HG03175 (cell line): ENCODE data around the gene BPIFB2.

Source experiments
- ATAC-seq: cut with Tn5 transposase; IDR thresholded peaks from one replicate; pipeline ENCODE4 v1.9.1; 2021; ENCODE audit warnings: mild to moderate bottlenecking, moderate library complexity; ENCODE audit not compliant: unreplicated experiment

Gene BPIFB2

GRCh38 chr20:33065785-33066184 is 58.3 kb downstream of the BPIFB2 start:
- no peak for ATAC-seq

- no peak for ATAC-seq
Observed at GRCh38 chr20:33067806-33068205, 60.3 kb downstream of the BPIFB2 start.

GRCh38 chr20:33068251-33068939 is 60.9 kb downstream of the BPIFB2 start:
- no peak for ATAC-seq

DNA sequence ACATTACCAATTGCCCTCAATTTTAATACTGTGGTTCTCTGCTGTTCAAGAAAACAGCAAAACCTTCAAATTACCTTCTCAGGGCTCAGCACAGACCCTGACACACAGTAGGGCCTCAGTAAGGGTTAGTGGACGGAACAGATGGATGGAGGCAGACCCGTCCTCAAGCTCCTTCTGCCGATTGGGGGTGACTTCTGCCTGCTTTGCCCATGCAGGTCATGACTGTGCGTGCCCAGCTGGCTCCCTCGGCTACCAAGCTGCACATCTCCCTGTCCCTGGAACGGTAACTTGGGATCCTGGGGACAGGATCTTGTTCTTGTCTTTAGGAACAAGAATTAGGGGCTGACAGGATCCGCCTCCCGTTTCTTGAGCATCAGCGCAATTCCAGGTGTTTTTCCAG is 62.2 kb downstream of the BPIFB2 start:
- no peak for ATAC-seq

DNA sequence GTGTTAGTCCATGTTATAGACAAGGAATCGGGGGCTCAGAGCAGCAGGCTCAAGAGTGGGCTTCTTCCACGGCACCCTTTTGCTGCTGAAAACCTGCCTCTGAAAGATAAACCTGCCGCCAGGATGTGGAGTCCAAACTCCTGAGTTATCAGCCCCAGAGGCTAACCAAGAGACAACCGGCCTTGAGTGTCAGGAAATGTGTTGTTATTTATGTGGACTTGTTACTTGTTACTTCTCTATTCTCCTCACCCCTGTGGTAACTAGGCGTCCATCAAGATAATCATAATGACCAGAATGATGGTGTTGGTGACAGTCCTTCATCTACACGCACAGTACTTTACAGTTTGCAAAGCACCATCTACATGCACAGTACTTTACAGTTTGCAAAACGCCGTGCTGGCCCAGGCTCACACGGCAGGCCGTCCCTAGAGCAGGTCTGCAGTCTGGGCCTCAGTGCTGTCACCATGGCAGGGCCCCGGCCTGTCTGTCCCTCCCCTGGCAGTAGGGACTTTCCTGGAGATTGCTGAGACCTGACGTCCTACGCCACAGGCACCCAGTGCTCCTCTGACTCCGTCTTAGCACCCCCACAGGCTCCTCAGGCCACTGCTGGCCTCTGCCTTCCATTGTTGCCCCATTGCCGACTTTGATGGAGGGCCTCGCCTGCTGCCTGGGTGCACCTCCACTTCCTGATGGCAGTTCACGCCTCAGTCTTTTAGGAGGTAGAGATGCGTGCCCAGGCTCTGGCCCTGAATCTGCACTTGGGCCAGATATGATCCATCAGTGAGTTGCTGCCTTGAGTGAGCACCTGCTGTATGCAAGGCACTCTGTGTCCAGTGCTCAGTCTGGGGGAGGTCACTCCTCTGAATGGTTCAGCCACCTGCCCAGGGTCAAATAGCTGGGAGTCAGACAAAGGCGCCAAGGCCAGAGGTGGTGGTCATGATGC is 62.9 kb downstream of the BPIFB2 start:
- ATAC-seq, result no peak

- ATAC-seq, result no peak
Observed at GRCh38 chr20:33071198-33071597, 63.7 kb downstream of the BPIFB2 start.

GRCh38 chr20:33072362-33072761 is 64.9 kb downstream of the BPIFB2 start:
- ATAC-seq, result no peak

DNA sequence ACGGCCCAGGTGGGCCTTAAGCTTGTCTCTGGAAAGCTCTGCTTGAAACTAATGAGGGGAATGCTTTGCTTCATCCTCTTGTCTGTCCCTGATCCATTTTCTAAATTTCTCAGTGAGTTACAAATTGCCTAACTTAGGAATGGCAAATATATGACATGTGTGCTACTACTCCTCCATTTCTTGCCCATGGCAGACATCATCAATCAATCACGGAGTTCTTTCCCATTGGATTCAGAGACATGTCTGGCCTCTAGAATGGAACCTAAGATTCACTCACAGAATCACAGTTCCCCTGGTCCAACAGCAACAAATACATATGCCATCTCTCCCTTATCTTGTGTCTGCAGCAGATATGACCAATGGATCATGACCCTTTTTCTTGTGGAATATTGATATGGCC is 65.3 kb downstream of the BPIFB2 start:
- ATAC-seq, result no peak
